ENCODE results near the gene AMER2. TPM values are rescaled to one million over a fixed set of nuclear protein-coding genes. Genes with fewer than 3 reads are reported as not detected.

The AMER2 gene
- total RNA-seq, 2 donors from 2014 or later: 0.02 to 0.07 TPM

DNA sequence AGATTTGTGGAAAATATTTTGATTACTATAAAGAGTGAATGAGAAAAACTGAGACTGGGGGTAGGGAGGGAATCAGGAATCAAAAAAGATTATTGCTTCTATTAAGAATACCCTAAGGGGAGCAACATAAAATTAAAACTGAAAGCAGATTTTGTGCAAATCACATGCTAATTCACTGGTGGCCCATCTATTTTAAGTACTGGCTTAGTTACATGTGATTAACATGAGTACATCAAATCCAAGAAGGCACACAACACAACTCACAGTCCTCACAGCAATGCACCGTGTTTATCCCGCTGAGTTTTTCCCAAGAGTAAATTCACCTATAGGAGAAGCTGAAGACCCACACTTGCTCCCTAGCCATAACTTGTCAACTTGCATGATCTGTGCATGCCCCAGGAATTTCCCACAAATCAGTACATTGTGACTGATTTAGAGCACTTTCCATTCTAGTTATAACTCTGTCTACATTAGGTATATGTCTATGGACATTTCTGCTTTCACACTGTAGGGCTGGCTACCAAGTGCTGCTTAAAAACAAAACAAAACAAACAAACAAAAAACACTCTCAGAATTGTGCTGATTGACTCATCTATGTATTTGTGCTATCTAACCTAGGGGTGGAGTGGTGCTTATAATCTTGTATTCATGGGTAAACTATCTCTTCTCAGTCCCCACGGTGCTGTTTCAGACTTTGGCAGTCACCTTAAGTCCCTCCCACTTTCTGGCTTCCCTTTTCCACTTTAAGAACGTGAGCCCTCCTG is 24.3 kb downstream of the AMER2 start:
- Mint-ChIP-seq H3K9me3 (peaks cover 16% of the 10 kb centered on the region), H3K36me3 (ENCODE audit: low read depth) (no peaks in the 10 kb centered on the region)
- TF ChIP-seq, protein P1, sequence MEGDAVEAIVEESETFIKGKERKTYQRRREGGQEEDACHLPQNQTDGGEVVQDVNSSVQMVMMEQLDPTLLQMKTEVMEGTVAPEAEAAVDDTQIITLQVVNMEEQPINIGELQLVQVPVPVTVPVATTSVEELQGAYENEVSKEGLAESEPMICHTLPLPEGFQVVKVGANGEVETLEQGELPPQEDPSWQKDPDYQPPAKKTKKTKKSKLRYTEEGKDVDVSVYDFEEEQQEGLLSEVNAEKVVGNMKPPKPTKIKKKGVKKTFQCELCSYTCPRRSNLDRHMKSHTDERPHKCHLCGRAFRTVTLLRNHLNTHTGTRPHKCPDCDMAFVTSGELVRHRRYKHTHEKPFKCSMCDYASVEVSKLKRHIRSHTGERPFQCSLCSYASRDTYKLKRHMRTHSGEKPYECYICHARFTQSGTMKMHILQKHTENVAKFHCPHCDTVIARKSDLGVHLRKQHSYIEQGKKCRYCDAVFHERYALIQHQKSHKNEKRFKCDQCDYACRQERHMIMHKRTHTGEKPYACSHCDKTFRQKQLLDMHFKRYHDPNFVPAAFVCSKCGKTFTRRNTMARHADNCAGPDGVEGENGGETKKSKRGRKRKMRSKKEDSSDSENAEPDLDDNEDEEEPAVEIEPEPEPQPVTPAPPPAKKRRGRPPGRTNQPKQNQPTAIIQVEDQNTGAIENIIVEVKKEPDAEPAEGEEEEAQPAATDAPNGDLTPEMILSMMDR (conservative IDR thresholded peaks at IDR 0.05): no peak

DNA sequence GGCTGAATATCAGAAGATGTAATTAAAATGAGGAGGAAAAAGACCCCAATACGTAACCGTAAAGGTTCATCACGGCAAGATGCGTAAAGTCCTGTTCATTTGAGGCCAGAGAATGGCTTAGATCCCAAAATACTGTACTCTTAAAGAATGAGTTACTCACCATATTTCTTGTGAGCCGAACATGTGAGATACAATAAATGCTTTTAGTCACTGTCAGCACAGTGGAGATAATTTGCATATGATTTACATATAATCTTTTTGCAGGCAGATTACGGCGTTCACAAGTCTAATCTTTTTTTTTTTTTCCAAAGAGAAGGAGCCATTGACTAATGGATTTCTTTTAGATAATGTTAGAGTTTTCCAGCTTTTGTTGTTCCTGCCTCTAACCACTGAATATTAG is 28.4 kb downstream of the AMER2 start:
- no peak for DNase-seq
- Histone ChIP-seq H3K9ac (ENCODE audit: extremely low read depth, low read length, poor library complexity, severe bottlenecking) (no peak overlapping the region), H3K9me3 (ENCODE audit: control insufficient read depth, low read length) (peaks cover 14% of the 10 kb centered on the region), H3K36me3 (ENCODE audit: control insufficient read depth, insufficient read depth, low read length) (no peaks in the 10 kb centered on the region), H3K4me3 (ENCODE audit: low read length) (no peak overlapping the region), H3K27ac (ENCODE audit: low read depth, low read length) (no peak overlapping the region), H3K27me3 (ENCODE audit: control insufficient read depth, insufficient read depth, low read length, poor library complexity, severe bottlenecking) (no peaks in the 10 kb centered on the region), H3K4me1 (ENCODE audit: control insufficient read depth, insufficient read depth, low read length) (no peaks in the 10 kb centered on the region)
- Mint-ChIP-seq H3K36me3 (ENCODE audit: low read depth) (no peaks in the 10 kb centered on the region), H3K27ac (no peak overlapping the region), H3K4me3 (no peak overlapping the region), H3K27me3 (ENCODE audit: insufficient read depth) (peaks cover under 1% of the 10 kb centered on the region), H3K9me3 (peaks cover 12% of the 10 kb centered on the region), H3K4me1 (peaks cover 1% of the 10 kb centered on the region)
- TF ChIP-seq, protein P1 (conservative IDR thresholded peaks at IDR 0.05): no peak
- 92 to 93% methylated on average over 5 to 7 of the region's 7 CpGs for WGBS, 2 experiments (ENCODE audit: insufficient coverage in 1 of 2, insufficient read length in 1 of 2)

More for the DNA sequence above, 24.3 kb downstream of the AMER2 start:
- Mint-ChIP-seq H3K27ac (no peak overlapping the region), H3K27me3 (ENCODE audit: insufficient read depth) (peaks cover 22% of the 10 kb centered on the region), H3K4me1 (peaks cover 15% of the 10 kb centered on the region), H3K4me3 (no peak overlapping the region)
- Histone ChIP-seq H3K27ac (ENCODE audit: low read depth, low read length) (no peak overlapping the region), H3K4me3 (ENCODE audit: low read length) (no peak overlapping the region), H3K27me3 (ENCODE audit: control insufficient read depth, insufficient read depth, low read length, poor library complexity, severe bottlenecking) (no peaks in the 10 kb centered on the region), H3K9ac (ENCODE audit: extremely low read depth, low read length, poor library complexity, severe bottlenecking) (no peak overlapping the region), H3K4me1 (ENCODE audit: control insufficient read depth, insufficient read depth, low read length) (no peaks in the 10 kb centered on the region), H3K36me3 (ENCODE audit: control insufficient read depth, insufficient read depth, low read length) (no peaks in the 10 kb centered on the region), H3K9me3 (ENCODE audit: control insufficient read depth, low read length) (peaks cover 16% of the 10 kb centered on the region)
- 89 to 90% methylated on average over 4 of the region's 4 CpGs for WGBS, 2 experiments (ENCODE audit: insufficient coverage in 1 of 2, insufficient read length in 1 of 2)
- no peak for DNase-seq

DNA sequence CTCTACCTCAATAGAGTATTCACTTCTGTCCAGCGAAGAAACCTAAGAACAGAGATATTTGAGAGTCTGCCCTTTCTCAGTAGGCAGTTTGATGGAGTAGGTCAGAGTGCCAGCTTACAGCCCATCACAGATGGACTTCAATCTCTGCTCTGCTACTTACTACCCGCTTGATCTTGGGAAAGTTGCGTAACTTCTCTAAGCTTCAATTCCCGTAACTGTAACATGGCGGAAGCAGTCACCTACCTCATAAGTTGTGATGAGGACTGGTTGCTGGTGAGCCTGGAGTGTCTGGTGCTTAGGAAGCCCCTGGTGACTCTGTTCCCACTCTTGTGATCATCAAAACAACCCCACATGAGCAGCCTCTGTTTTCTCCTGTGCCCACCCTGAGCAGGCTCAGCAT is 31.0 kb downstream of the AMER2 start:
- Histone ChIP-seq H3K4me3 (ENCODE audit: low read length) (no peak overlapping the region), H3K9ac (ENCODE audit: extremely low read depth, low read length, poor library complexity, severe bottlenecking) (no peak overlapping the region), H3K27ac (ENCODE audit: low read depth, low read length) (no peak overlapping the region), H3K9me3 (ENCODE audit: control insufficient read depth, low read length) (no peaks in the 10 kb centered on the region), H3K36me3 (ENCODE audit: control insufficient read depth, insufficient read depth, low read length) (no peaks in the 10 kb centered on the region), H3K4me1 (ENCODE audit: control insufficient read depth, insufficient read depth, low read length) (no peaks in the 10 kb centered on the region), H3K27me3 (ENCODE audit: control insufficient read depth, insufficient read depth, low read length, poor library complexity, severe bottlenecking) (no peaks in the 10 kb centered on the region)
- Mint-ChIP-seq H3K4me3 (no peak overlapping the region), H3K27ac (no peak overlapping the region), H3K9me3 (no peaks in the 10 kb centered on the region), H3K4me1 (peaks cover 18% of the 10 kb centered on the region), H3K36me3 (ENCODE audit: low read depth) (no peaks in the 10 kb centered on the region), H3K27me3 (ENCODE audit: insufficient read depth) (no peaks in the 10 kb centered on the region)
- TF ChIP-seq, protein P1 (conservative IDR thresholded peaks at IDR 0.05): no peak
- 77% methylated on average over 5 of the region's 5 CpGs; no CpG with 5 or more reads in 1 of the 2 experiments for WGBS, 2 experiments (ENCODE audit: insufficient coverage in 1 of 2, insufficient read length in 1 of 2)
- no peak for DNase-seq

Measured in endodermal cell (in vitro differentiated cells).